Measurements from ENCODE around the gene DPYSL5. TPM values are rescaled to one million over a fixed set of nuclear protein-coding genes. Genes with fewer than 3 reads are reported as not detected.

DPYSL5 gene
- total RNA-seq, 2 donors from 2014 or later, result 3.1 to 3.5 TPM

GRCh38 chr2:26954135-26954534, 106.2 kb downstream of the DPYSL5 start:
- H3K4me3 ChIP-seq (ENCODE audit: low read length), result no peak overlapping the region
- H3K4me1 ChIP-seq (ENCODE audit: control insufficient read depth, insufficient read depth, low read length), result no peaks in the 10 kb centered on the region
- H3K9ac ChIP-seq (ENCODE audit: extremely low read depth, low read length, poor library complexity, severe bottlenecking), result no peak overlapping the region
- no peaks in the 10 kb centered on the region for H3K36me3 ChIP-seq (ENCODE audit: control insufficient read depth, insufficient read depth, low read length)
- H3K27ac Mint-ChIP-seq, result no peak overlapping the region
- H3K4me3 Mint-ChIP-seq, result no peak overlapping the region
- H3K27ac ChIP-seq (ENCODE audit: low read depth, low read length), result no peak overlapping the region
- H3K27me3 Mint-ChIP-seq (ENCODE audit: insufficient read depth), result peaks cover 14% of the 10 kb centered on the region
- H3K36me3 Mint-ChIP-seq (ENCODE audit: low read depth), result no peaks in the 10 kb centered on the region
- WGBS, 2 experiments (ENCODE audit: insufficient coverage in 1 of 2, insufficient read length in 1 of 2), result 95 to 98% methylated on average over 4 of the region's 4 CpGs
- H3K27me3 ChIP-seq (ENCODE audit: control insufficient read depth, insufficient read depth, low read length, poor library complexity, severe bottlenecking), result no peaks in the 10 kb centered on the region
- no peaks in the 10 kb centered on the region for H3K4me1 Mint-ChIP-seq
- no peak for DNase-seq
- TF ChIP-seq CTCF (conservative IDR thresholded peaks at IDR 0.05), result no peak
- no peaks in the 10 kb centered on the region for H3K9me3 Mint-ChIP-seq
- no peaks in the 10 kb centered on the region for H3K9me3 ChIP-seq (ENCODE audit: control insufficient read depth, low read length)

GRCh38 chr2:26957041-26957440, 109.1 kb downstream of the DPYSL5 start:
- no peaks in the 10 kb centered on the region for H3K36me3 Mint-ChIP-seq (ENCODE audit: low read depth)
- WGBS, 2 experiments (ENCODE audit: insufficient coverage in 1 of 2, insufficient read length in 1 of 2), result 86% methylated on average over 3 of the region's 3 CpGs; no CpG with 5 or more reads in 1 of the 2 experiments
- no peak overlapping the region for H3K27ac Mint-ChIP-seq
- H3K27me3 Mint-ChIP-seq (ENCODE audit: insufficient read depth), result peaks cover 30% of the 10 kb centered on the region
- no peaks in the 10 kb centered on the region for H3K9me3 Mint-ChIP-seq
- TF ChIP-seq CTCF (conservative IDR thresholded peaks at IDR 0.05), result no peak
- Histone ChIP-seq H3K9me3 (ENCODE audit: control insufficient read depth, low read length) (no peaks in the 10 kb centered on the region), H3K36me3 (ENCODE audit: control insufficient read depth, insufficient read depth, low read length) (no peaks in the 10 kb centered on the region), H3K27me3 (ENCODE audit: control insufficient read depth, insufficient read depth, low read length, poor library complexity, severe bottlenecking) (peaks cover 9% of the 10 kb centered on the region), H3K27ac (ENCODE audit: low read depth, low read length) (no peak overlapping the region), H3K9ac (ENCODE audit: extremely low read depth, low read length, poor library complexity, severe bottlenecking) (no peak overlapping the region), H3K4me3 (ENCODE audit: low read length) (no peak overlapping the region), H3K4me1 (ENCODE audit: control insufficient read depth, insufficient read depth, low read length) (no peaks in the 10 kb centered on the region)
- no peak overlapping the region for H3K4me3 Mint-ChIP-seq
- no peak for DNase-seq
- H3K4me1 Mint-ChIP-seq, result no peaks in the 10 kb centered on the region

- H3K4me3 Mint-ChIP-seq, result no peak overlapping the region
- peaks cover 30% of the 10 kb centered on the region for H3K27me3 Mint-ChIP-seq (ENCODE audit: insufficient read depth)
These were observed 109.6 kb downstream of the DPYSL5 start for GRCh38 chr2:26957534-26957933.

More at GRCh38 chr2:26957534-26957933, 109.6 kb downstream of the DPYSL5 start:
- Mint-ChIP-seq H3K36me3 (ENCODE audit: low read depth) (no peaks in the 10 kb centered on the region), H3K27ac (no peak overlapping the region), H3K9me3 (no peaks in the 10 kb centered on the region), H3K4me1 (no peaks in the 10 kb centered on the region)
- no peak overlapping the region for H3K9ac ChIP-seq (ENCODE audit: extremely low read depth, low read length, poor library complexity, severe bottlenecking)
- H3K4me3 ChIP-seq (ENCODE audit: low read length), result no peak overlapping the region
- H3K27me3 ChIP-seq (ENCODE audit: control insufficient read depth, insufficient read depth, low read length, poor library complexity, severe bottlenecking), result peaks cover 9% of the 10 kb centered on the region
- H3K4me1 ChIP-seq (ENCODE audit: control insufficient read depth, insufficient read depth, low read length), result no peaks in the 10 kb centered on the region
- 92 to 100% methylated on average over 2 to 3 of the region's 3 CpGs for WGBS, 2 experiments (ENCODE audit: insufficient coverage in 1 of 2, insufficient read length in 1 of 2)
- no peaks in the 10 kb centered on the region for H3K9me3 ChIP-seq (ENCODE audit: control insufficient read depth, low read length)
- no peak for TF ChIP-seq CTCF (conservative IDR thresholded peaks at IDR 0.05)
- no peak overlapping the region for H3K27ac ChIP-seq (ENCODE audit: low read depth, low read length)
- no peaks in the 10 kb centered on the region for H3K36me3 ChIP-seq (ENCODE audit: control insufficient read depth, insufficient read depth, low read length)
- DNase-seq, result no peak
